Stomach smooth muscle (tissue), 2 donors: ENCODE results near the gene SCCPDH.
"Not testable (repeated sequence)": the region's sequence is repeated elsewhere in the genome, so short reads cannot be mapped to it uniquely, and the experiment has no call there.

Source experiments
- H3K27ac ChIP-seq: one replicate; pipeline ENCODE4 v1.7.0; 2013; ENCODE audit warnings: mild to moderate bottlenecking, low read length, inconsistent platforms
- H3K27me3 ChIP-seq, 2 donors: one replicate each; pipeline ENCODE4 v1.7.0; 2013; ENCODE audit warnings: low read length in 2 of 2; ENCODE audit not compliant: insufficient read depth in 2 of 2, control insufficient read depth in 1 of 2
- H3K36me3 ChIP-seq, 2 donors: one replicate each; pipeline ENCODE4 v1.7.0; 2013; ENCODE audit warnings: low read length in 2 of 2; ENCODE audit not compliant: control insufficient read depth in 2 of 2, insufficient read depth in 2 of 2
- H3K4me1 ChIP-seq: one replicate; pipeline ENCODE4 v1.7.0; 2013; ENCODE audit warnings: low read length; ENCODE audit not compliant: control insufficient read depth, insufficient read depth
- H3K4me3 ChIP-seq, 2 donors: one replicate each; pipeline ENCODE4 v1.7.0; 2013; ENCODE audit warnings: low read length in 2 of 2
- H3K9ac ChIP-seq, 2 donors: one replicate each; pipeline ENCODE4 v1.7.0; 2013; ENCODE audit warnings: low read length in 2 of 2, mild to moderate bottlenecking in 1 of 2
- H3K9me3 ChIP-seq, 2 donors: one replicate each; pipeline ENCODE4 v1.7.0; 2013; ENCODE audit warnings: low read length in 2 of 2; ENCODE audit not compliant: control insufficient read depth in 2 of 2
- donor health status: healthy.
- donor health status: Pancreatic carcinoma.

SCCPDH gene

DNA sequence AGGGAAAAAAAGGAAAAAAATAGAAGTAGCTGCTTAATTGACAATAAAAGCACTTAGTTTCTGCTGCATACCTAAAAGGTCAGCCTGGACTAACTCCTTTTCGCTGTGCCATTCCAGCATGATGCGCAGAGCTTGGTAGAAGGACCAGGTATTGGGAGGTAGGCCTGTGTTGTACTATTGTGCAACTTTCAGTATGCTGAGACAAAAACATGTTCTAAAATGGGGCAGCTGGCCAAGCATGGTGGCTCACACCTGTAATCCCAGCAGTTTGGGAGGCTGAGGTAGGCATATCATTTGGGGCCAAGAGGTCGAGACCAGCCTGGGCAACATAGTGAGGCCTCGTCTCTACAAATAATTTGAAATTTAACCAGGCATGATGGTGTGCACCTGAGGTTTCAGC lies 15.0 kb upstream of the SCCPDH start:
- H3K27ac ChIP-seq: no peak overlapping the region
- no peaks in the 10 kb centered on the region for H3K36me3 ChIP-seq
- no peaks in the 10 kb centered on the region for H3K4me1 ChIP-seq
- H3K9me3 ChIP-seq: no peaks in the 10 kb centered on the region
- peaks cover 0 to 2% of the 10 kb centered on the region in 2 donors for H3K27me3 ChIP-seq
- no peak overlapping the region for H3K9ac ChIP-seq
- H3K4me3 ChIP-seq: no peak overlapping the region

DNA sequence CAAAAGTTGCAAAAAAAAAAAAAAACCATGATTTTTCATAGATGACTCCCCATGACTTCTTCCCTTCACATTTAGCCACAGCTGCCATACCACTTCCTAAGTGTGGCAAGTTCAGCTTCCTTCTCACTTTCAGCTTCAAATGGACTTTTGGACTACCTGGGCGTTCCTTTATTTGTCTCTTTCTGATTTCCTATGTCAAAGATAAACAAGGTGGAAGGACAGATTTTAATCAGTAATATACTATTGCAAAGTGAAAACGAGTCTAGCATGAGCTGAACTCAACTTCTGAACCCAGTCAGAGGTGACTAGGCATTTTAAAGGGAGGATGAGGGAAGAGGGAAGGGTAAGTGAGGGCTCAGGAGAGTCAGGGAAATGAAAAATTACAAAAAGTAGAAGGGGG lies 14.4 kb upstream of the SCCPDH start:
- Histone ChIP-seq H3K9me3 (no peaks in the 10 kb centered on the region), H3K4me1 (no peaks in the 10 kb centered on the region), H3K9ac (no peak overlapping the region), H3K36me3 (no peaks in the 10 kb centered on the region), H3K4me3 (no peak overlapping the region), H3K27me3 (peaks cover 0 to 2% of the 10 kb centered on the region in 2 donors), H3K27ac (no peak overlapping the region)

- Histone ChIP-seq H3K9me3 (no peaks in the 10 kb centered on the region), H3K4me1 (no peaks in the 10 kb centered on the region), H3K27ac (no peak overlapping the region), H3K9ac (no peak overlapping the region), H3K36me3 (no peaks in the 10 kb centered on the region), H3K27me3 (peaks cover 0 to 2% of the 10 kb centered on the region in 2 donors), H3K4me3 (no peak overlapping the region)
Observed at GRCh38 chr1:246711548-246712003, 12.6 kb upstream of the SCCPDH start.

DNA sequence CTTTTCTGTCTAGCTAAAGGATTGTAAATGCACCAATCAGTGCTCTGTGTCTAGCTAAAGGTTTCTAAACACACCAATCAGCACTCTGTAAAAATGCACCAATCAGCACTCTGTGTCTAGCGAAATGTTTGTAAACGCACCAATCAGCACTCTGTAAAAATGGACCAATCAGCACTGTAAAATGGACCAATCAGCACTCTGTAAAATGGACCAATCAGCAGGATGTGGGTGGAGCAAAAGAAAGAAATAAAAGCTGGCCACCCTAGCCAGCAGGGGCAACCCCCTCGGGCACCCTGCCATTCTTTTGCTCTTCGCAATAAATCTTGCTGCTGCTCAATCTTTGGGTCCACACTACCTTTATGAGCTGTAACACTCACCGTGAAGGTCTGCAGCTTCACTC lies 11.8 kb upstream of the SCCPDH start:
- not testable (repeated sequence) for H3K36me3 ChIP-seq, H3K9ac ChIP-seq, H3K27ac ChIP-seq, H3K4me1 ChIP-seq, H3K4me3 ChIP-seq, H3K9me3 ChIP-seq, H3K27me3 ChIP-seq

DNA sequence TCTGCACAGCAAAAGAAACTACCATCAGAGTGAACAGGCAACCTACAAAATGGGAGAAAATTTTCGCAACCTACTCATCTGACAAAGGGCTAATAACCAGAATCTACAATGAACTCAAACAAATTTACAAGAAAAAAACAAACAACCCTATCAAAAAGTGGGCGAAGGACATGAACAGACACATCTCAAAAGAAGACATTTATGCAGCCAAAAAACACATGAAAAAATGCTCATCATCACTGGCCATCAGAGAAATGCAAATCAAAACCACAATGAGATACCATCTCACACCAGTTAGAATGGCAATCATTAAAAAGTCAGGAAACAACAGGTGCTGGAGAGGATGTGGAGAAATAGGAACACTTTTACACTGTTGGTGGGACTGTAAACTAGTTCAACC lies 4.8 kb upstream of the SCCPDH start:
- not testable (repeated sequence) for H3K36me3 ChIP-seq, H3K9ac ChIP-seq, H3K4me1 ChIP-seq, H3K27me3 ChIP-seq, H3K9me3 ChIP-seq, H3K4me3 ChIP-seq, H3K27ac ChIP-seq

- H3K27me3 ChIP-seq, H3K36me3 ChIP-seq, H3K4me3 ChIP-seq, H3K4me1 ChIP-seq, H3K9ac ChIP-seq, H3K27ac ChIP-seq, H3K9me3 ChIP-seq: not testable (repeated sequence)
Observed at GRCh38 chr1:246720814-246721213, 3.4 kb upstream of the SCCPDH start.

DNA sequence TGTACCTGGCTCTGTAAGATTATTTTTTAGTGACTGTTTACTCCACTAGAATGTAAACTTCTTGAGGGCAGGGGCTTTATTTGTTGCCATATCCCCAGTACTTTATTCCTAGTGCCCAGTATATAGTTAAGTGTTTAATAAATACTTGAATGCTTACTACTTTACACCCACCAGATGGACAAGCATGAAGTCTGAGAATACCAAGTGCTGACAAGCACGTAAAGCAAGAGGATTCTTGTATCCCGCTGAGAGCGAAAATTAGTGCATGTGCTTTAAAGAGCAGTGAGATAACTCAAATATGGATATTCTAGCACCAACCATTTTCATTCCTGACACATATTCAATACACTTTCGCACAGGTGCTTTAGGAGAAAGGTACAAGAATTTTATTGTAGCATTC lies 1.5 kb upstream of the SCCPDH start:
- no peaks in the 10 kb centered on the region for H3K9me3 ChIP-seq
- no peak overlapping the region for H3K4me3 ChIP-seq
- H3K27ac ChIP-seq: no peak overlapping the region
- no peaks in the 10 kb centered on the region for H3K27me3 ChIP-seq
- H3K4me1 ChIP-seq: peaks cover 8% of the 10 kb centered on the region
- H3K9ac ChIP-seq: no peak overlapping the region
- peaks cover 3 to 4% of the 10 kb centered on the region in 2 donors for H3K36me3 ChIP-seq

DNA sequence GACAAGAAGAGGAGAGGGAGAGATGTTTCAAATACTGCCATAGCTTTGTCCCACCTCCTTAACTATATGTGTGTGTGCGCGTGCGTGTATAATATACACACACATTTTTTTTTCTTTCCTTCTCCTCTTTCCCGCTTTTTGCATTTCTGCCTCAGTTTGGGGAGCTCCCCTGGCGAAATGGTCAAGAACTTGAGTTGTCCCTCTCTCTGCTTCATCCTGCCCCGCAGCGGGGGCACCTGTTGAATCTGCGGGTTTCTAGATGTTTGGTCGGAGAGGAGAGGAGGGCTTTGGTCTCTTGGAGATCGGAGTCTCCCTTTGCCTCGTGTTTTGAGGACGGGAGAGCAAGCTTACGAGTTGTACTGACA lies 504 bp downstream of the SCCPDH start:
- Histone ChIP-seq H3K36me3 (peaks cover 5 to 7% of the 10 kb centered on the region in 2 donors), H3K9ac (peak overlapping the region; percentile 71 to 84), H3K27ac (peak overlapping the region; percentile 71), H3K4me1 (peaks cover 8% of the 10 kb centered on the region), H3K9me3 (no peaks in the 10 kb centered on the region), H3K27me3 (no peaks in the 10 kb centered on the region), H3K4me3 (peak overlapping the region; percentile 86 to 88)

DNA sequence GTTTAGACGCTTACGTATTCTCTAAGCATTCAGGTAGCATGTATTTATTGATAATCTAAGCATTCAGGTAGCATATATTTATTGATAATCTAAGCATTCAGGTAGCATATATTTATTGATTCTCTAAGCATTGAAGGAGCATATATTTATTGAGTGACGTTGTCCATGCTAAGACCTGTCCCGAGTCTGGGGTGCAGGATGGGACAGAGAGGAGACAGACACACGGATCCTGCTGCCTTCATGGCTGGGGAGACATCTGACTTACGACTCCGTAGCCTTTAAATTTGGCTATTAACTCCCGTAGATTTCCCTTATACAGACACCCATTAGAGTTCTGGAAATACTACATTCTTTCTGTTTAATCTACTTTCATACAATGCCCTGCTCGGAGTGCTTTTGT lies 982 bp downstream of the SCCPDH start:
- peak overlapping the region; percentile 86 to 88 for H3K4me3 ChIP-seq
- peaks cover 8% of the 10 kb centered on the region for H3K4me1 ChIP-seq
- H3K36me3 ChIP-seq: peaks cover 10 to 11% of the 10 kb centered on the region in 2 donors
- no peaks in the 10 kb centered on the region for H3K9me3 ChIP-seq
- H3K9ac ChIP-seq: peak overlapping the region; percentile 71 to 84
- no peaks in the 10 kb centered on the region for H3K27me3 ChIP-seq
- peak overlapping the region; percentile 71 for H3K27ac ChIP-seq

- Histone ChIP-seq H3K9me3 (no peaks in the 10 kb centered on the region), H3K4me1 (peaks cover 8% of the 10 kb centered on the region), H3K27me3 (no peaks in the 10 kb centered on the region), H3K4me3 (no peak overlapping the region), H3K27ac (no peak overlapping the region), H3K9ac (no peak overlapping the region), H3K36me3 (peaks cover 18 to 21% of the 10 kb centered on the region in 2 donors)
Observed at GRCh38 chr1:246726255-246726679, 2.1 kb downstream of the SCCPDH start.

- H3K27ac ChIP-seq: no peak overlapping the region
Observed at GRCh38 chr1:246726881-246727280, 2.7 kb downstream of the SCCPDH start.

More at GRCh38 chr1:246726881-246727280, 2.7 kb downstream of the SCCPDH start:
- H3K4me3 ChIP-seq: no peak overlapping the region
- H3K4me1 ChIP-seq: peaks cover 8% of the 10 kb centered on the region
- no peak overlapping the region for H3K9ac ChIP-seq
- no peaks in the 10 kb centered on the region for H3K27me3 ChIP-seq
- no peaks in the 10 kb centered on the region for H3K9me3 ChIP-seq
- peaks cover 22 to 25% of the 10 kb centered on the region in 2 donors for H3K36me3 ChIP-seq
